Right lobe of liver (tissue), 4 donors: ENCODE results near the gene PPP1R14C.

Experiments used
- CTCF ChIP-seq, 4 donors: fragments of 200-600 bp in 3 of 4; fragments of 450-650 bp in 1 of 4; IDR thresholded peaks; one replicate each; pipeline versions ENCODE4 v1.5.1 to v1.8.0; 2016 to 2022; ENCODE audit warnings: antibody characterized with exemption in 4 of 4, mild to moderate bottlenecking in 2 of 4
- POLR2A ChIP-seq: fragments of 450-650 bp; IDR thresholded peaks from one replicate; pipeline ENCODE4 v1.6.1; 2017; ENCODE audit warnings: antibody characterized with exemption, mild to moderate bottlenecking
- donor health status: DM: no; HTN: no; CAD: no.
- donor health status: DM: no; HTN: no; CAD: no.
- donor health status: DM: no; HTN: yes; CAD: no.

- no peak for TF ChIP-seq POLR2A
- no peak for TF ChIP-seq CTCF (IDR thresholded peaks at IDR 0.05)
Measured at GRCh38 chr6:150115769-150116168, 27.1 kb upstream of the PPP1R14C start.
